PFSK-1 (cell line): ENCODE results near the gene UVRAG.

Experiments
- FOXP2 ChIP-seq: optimal IDR thresholded peaks from 2 replicates; pipeline ENCODE3; 2011; ENCODE audit warnings: borderline replicate concordance, control low read depth, inconsistent platforms; ENCODE audit not compliant: insufficient read depth; ENCODE audit errors: extremely low read length, extremely low read depth
- POLR2AphosphoS5 ChIP-seq: IDR thresholded peaks from 2 replicates; pipeline ENCODE4 v1.6.1; 2012; ENCODE audit warnings: low read depth, mild to moderate bottlenecking, control low read depth, low read length, moderate library complexity
- REST ChIP-seq, 2 experiments: IDR thresholded peaks; 2 replicates each; pipeline versions ENCODE4 v1.6.1 to v1.8.0; 2011 to 2012; ENCODE audit warnings: low read depth in 2 of 2, low read length in 2 of 2, control low read depth in 1 of 2, inconsistent platforms in 1 of 2, mild to moderate bottlenecking in 1 of 2, moderate library complexity in 1 of 2; ENCODE audit not compliant: insufficient read depth in 1 of 2
- SIN3A ChIP-seq: IDR thresholded peaks from 2 replicates; pipeline ENCODE4 v1.6.1; 2012; ENCODE audit warnings: mild to moderate bottlenecking, low read length, moderate library complexity, borderline replicate concordance; ENCODE audit not compliant: insufficient read depth
- TAF1 ChIP-seq: IDR thresholded peaks from 2 replicates; pipeline ENCODE4 v1.6.1; 2012; ENCODE audit warnings: low read length, control low read depth, borderline replicate concordance; ENCODE audit not compliant: insufficient read depth

UVRAG gene

GRCh38 chr11:75790986-75791385 lies 24.0 kb upstream of the UVRAG start:
- TF ChIP-seq FOXP2 (no peak), TAF1 (no peak), POLR2AphosphoS5 (no peak), REST (IDR thresholded peaks at IDR 0.05; ENCODE audit: insufficient read depth in 1 of 2, low read depth in 2 of 2, low read length in 2 of 2) (no peak), SIN3A (no peak)

- TF ChIP-seq TAF1 = no peak
- TF ChIP-seq SIN3A = no peak
- TF ChIP-seq FOXP2 = no peak
- no peak for TF ChIP-seq REST (IDR thresholded peaks at IDR 0.05; ENCODE audit: insufficient read depth in 1 of 2, low read depth in 2 of 2, low read length in 2 of 2)
- no peak for TF ChIP-seq POLR2AphosphoS5
These were observed 22.8 kb upstream of the UVRAG start for GRCh38 chr11:75792127-75792731.

- no peak for TF ChIP-seq SIN3A
- no peak for TF ChIP-seq REST (IDR thresholded peaks at IDR 0.05; ENCODE audit: insufficient read depth in 1 of 2, low read depth in 2 of 2, low read length in 2 of 2)
- no peak for TF ChIP-seq TAF1
- no peak for TF ChIP-seq POLR2AphosphoS5
- no peak for TF ChIP-seq FOXP2
These were observed 21.8 kb upstream of the UVRAG start for GRCh38 chr11:75792997-75793800.

GRCh38 chr11:75793966-75794365 lies 21.0 kb upstream of the UVRAG start:
- TF ChIP-seq SIN3A (no peak), POLR2AphosphoS5 (no peak), TAF1 (no peak), FOXP2 (no peak), REST (IDR thresholded peaks at IDR 0.05; ENCODE audit: insufficient read depth in 1 of 2, low read depth in 2 of 2, low read length in 2 of 2) (no peak)
